ENCODE results near the gene MPPED1. TPM values are rescaled to one million over a fixed set of nuclear protein-coding genes. Genes with fewer than 3 reads are reported as not detected.

MPPED1 gene
- total RNA-seq, 2 experiments from 2014 or later = not detected

GRCh38 chr22:43546186-43546585 is 134.4 kb downstream of the MPPED1 start:
- no peak overlapping the region for H3K4me3 Mint-ChIP-seq
- ATAC-seq = no peak
- peaks cover 2% of the 10 kb centered on the region for H3K27me3 Mint-ChIP-seq (ENCODE audit: low read depth)
- H3K36me3 Mint-ChIP-seq (ENCODE audit: low read depth) = no peaks in the 10 kb centered on the region
- no peaks in the 10 kb centered on the region for H3K4me1 Mint-ChIP-seq (ENCODE audit: low read depth)
- ChIA-PET POLR2A (no interaction called here), CTCF (no interaction called here)
- no peak overlapping the region for H3K27ac Mint-ChIP-seq
- no peak for DNase-seq
- H3K9me3 Mint-ChIP-seq (ENCODE audit: insufficient read depth) = no peaks in the 10 kb centered on the region

GRCh38 chr22:43550024-43550620 is 138.3 kb downstream of the MPPED1 start:
- H3K4me3 Mint-ChIP-seq = no peak overlapping the region
- POLR2A ChIA-PET = no interaction called here

GRCh38 chr22:43550672-43551071 is 138.9 kb downstream of the MPPED1 start:
- no peaks in the 10 kb centered on the region for H3K4me1 Mint-ChIP-seq (ENCODE audit: low read depth)
- no peaks in the 10 kb centered on the region for H3K9me3 Mint-ChIP-seq (ENCODE audit: insufficient read depth)
- no peaks in the 10 kb centered on the region for H3K36me3 Mint-ChIP-seq (ENCODE audit: low read depth)
- DNase-seq (no peak), ATAC-seq (no peak)
- peaks cover 5% of the 10 kb centered on the region for H3K27me3 Mint-ChIP-seq (ENCODE audit: low read depth)
- POLR2A ChIA-PET = no interaction called here
- no peak overlapping the region for H3K4me3 Mint-ChIP-seq
- CTCF ChIA-PET = no interaction called here
- no peak overlapping the region for H3K27ac Mint-ChIP-seq

More at GRCh38 chr22:43550024-43550620, 138.3 kb downstream of the MPPED1 start:
- Mint-ChIP-seq H3K27ac (no peak overlapping the region), H3K36me3 (ENCODE audit: low read depth) (no peaks in the 10 kb centered on the region), H3K27me3 (ENCODE audit: low read depth) (peaks cover 5% of the 10 kb centered on the region), H3K9me3 (ENCODE audit: insufficient read depth) (no peaks in the 10 kb centered on the region), H3K4me1 (ENCODE audit: low read depth) (no peaks in the 10 kb centered on the region)
- CTCF ChIA-PET = no interaction called here
- no peak for DNase-seq
- no peak for ATAC-seq

DNA sequence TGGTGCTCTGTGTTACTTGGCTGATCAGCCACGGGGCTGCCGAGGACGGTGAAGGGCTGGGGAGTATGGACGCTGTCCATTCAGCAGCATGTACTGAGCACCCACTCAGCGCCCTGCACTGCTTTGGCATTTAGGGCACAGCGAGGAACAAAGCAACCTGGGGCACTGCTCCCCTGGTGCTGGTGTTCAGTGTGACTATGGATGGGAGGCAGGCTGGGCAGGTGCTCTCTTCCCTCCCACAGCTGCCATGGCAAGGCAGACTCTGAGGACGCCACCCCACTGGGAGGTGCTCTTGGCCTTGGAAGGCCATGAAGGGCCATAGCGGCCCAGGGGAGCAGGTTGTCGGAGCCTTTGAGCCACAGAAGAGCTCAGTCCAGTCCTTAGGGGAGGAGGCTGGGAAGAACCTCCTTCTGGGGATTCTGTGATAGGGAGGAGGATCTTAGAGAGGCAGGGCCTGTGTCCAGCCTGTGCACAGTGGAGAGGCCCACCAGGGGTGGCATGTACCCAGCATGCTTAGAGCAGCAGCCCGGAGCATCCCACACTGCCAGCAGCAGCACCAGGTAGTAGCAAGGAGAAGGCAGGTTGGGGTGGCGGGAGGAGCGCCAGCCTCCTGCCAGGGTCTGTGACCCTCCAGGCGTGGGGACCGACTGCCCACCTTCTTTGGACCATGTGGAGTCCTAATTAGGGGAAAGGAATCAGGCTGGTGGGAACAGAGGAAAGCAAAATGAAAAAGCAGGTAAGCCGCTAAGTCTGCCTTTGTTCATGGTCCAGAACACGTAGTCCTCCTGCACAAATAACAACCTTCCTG is 141.8 kb downstream of the MPPED1 start:
- H3K27me3 Mint-ChIP-seq (ENCODE audit: low read depth) = peaks cover 3% of the 10 kb centered on the region
- H3K4me1 Mint-ChIP-seq (ENCODE audit: low read depth) = no peaks in the 10 kb centered on the region
- H3K9me3 Mint-ChIP-seq (ENCODE audit: insufficient read depth) = no peaks in the 10 kb centered on the region
- H3K36me3 Mint-ChIP-seq (ENCODE audit: low read depth) = no peaks in the 10 kb centered on the region
- ATAC-seq = no peak
- DNase-seq = no peak
- no peak overlapping the region for H3K27ac Mint-ChIP-seq
- POLR2A ChIA-PET = no interaction called here
- CTCF ChIA-PET = no interaction called here
- H3K4me3 Mint-ChIP-seq = no peak overlapping the region

DNA sequence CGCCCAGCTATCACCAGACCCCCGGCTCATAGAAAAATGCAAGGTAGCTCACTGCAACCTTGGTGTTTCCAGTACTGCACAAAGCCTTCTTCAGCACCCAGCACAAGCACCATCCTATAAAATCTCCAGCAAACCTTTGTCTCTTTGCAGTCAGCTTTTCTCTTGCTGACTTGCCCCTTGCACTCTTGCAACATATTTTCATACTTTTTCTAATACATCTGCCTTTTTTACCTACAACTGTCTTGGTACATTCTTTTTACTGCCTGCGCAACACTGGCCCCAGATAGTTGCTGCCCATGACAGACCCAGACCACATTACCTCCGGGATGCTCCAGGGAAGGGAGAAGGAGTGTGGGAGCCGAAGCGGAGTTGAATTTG is 142.4 kb downstream of the MPPED1 start:
- Mint-ChIP-seq H3K9me3 (ENCODE audit: insufficient read depth) (no peaks in the 10 kb centered on the region), H3K27ac (no peak overlapping the region), H3K4me1 (ENCODE audit: low read depth) (no peaks in the 10 kb centered on the region), H3K4me3 (no peak overlapping the region), H3K36me3 (ENCODE audit: low read depth) (no peaks in the 10 kb centered on the region), H3K27me3 (ENCODE audit: low read depth) (peaks cover 3% of the 10 kb centered on the region)
- ChIA-PET CTCF (no interaction called here), POLR2A (no interaction called here)
- no peak for ATAC-seq
- DNase-seq = no peak

- no peak overlapping the region for H3K4me3 Mint-ChIP-seq
- H3K4me1 Mint-ChIP-seq (ENCODE audit: low read depth) = no peaks in the 10 kb centered on the region
- ATAC-seq = no peak
- H3K36me3 Mint-ChIP-seq (ENCODE audit: low read depth) = no peaks in the 10 kb centered on the region
- no peak for DNase-seq
- ChIA-PET POLR2A (no interaction called here), CTCF (no interaction called here)
- peaks cover 3% of the 10 kb centered on the region for H3K27me3 Mint-ChIP-seq (ENCODE audit: low read depth)
- no peaks in the 10 kb centered on the region for H3K9me3 Mint-ChIP-seq (ENCODE audit: insufficient read depth)
- H3K27ac Mint-ChIP-seq = no peak overlapping the region
These were observed 143.0 kb downstream of the MPPED1 start for GRCh38 chr22:43554694-43555365.

DNA sequence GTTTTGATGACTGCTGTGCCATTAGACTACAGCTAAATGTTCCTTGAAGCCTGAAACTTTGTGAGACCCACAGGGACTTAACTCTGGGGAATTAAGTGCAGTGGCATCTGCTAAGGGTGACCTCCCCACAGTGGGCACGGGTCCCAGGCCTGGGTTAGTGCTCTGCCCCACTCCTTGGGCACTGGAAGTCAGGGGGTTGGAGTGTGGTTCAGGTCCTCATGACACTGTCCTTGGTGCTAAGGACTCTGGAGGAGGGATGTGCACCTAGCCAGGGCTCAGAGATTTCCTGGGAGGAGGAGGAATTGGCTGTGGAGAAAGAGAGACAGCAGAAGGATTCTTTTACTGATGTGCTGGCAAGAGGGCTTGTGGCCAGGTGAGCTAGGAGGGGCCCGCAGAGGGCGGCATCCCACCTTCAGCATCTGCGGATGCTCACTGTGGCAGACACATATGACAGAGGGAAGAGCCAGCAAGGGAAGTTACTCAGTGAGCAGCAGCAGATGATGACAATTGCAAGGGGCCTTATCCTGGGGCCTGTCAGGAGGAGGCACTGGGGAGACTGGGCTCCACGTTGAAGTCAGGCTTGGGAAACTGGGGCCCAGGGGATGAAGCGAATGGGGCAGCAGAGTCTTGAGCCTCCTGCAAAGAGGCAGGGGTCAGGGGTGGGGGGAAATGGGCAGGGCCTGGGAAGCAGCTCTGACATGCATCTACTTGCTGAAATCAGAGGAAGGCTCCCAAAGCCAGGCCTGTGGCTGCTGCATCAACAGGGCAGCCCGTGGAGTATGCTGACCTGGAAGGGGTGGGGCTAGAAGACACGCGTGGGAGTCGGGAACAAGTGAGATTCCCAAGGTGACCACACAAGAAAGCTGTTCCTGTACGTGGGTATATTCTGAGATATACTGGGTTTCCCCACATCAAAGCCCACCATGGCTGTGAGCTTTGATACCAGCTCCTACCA is 144.0 kb downstream of the MPPED1 start:
- CTCF ChIA-PET = no interaction called here

More for the DNA sequence above, 144.0 kb downstream of the MPPED1 start:
- ATAC-seq (no peak), DNase-seq (no peak)
- no peaks in the 10 kb centered on the region for H3K36me3 Mint-ChIP-seq (ENCODE audit: low read depth)
- H3K27me3 Mint-ChIP-seq (ENCODE audit: low read depth) = peaks cover 3% of the 10 kb centered on the region
- POLR2A ChIA-PET = no interaction called here
- no peaks in the 10 kb centered on the region for H3K4me1 Mint-ChIP-seq (ENCODE audit: low read depth)
- H3K27ac Mint-ChIP-seq = no peak overlapping the region
- H3K9me3 Mint-ChIP-seq (ENCODE audit: insufficient read depth) = no peaks in the 10 kb centered on the region
- H3K4me3 Mint-ChIP-seq = no peak overlapping the region

Other genes starting within 250 kb of the MPPED1 start
- 10 to 100 TPM; 49.3 to 52.9 TPM for gene TTLL12, start 224.9 kb upstream of the MPPED1 start, total RNA-seq
- gene SCUBE1, start 68.6 kb upstream of the MPPED1 start, total RNA-seq = under 1 TPM in 1 of 2 experiments, not detected in 1; 0.03 TPM